Measurements from ENCODE around the gene CALY. TPM values are rescaled to one million over a fixed set of nuclear protein-coding genes. Genes with fewer than 3 reads are reported as not detected.
A peak's percentile ranks its signal among the peaks of the same experiment; 100 is the strongest.

The CALY gene
- total and polyA plus RNA-seq, 8 donors, result 0.22 to 0.55 (median 0.27) TPM; not detected in 5

GRCh38 chr10:133354672-133355240 lies 18.1 kb upstream of the CALY start:
- ATAC-seq (no peak), DNase-seq (peak in 1 of 4 donors; percentile 58)
- no peak for TF ChIP-seq CTCF (IDR thresholded peaks at IDR 0.05)
- H3K9me3 ChIP-seq, result no peaks in the 10 kb centered on the region
- peaks cover 0 to 10% of the 10 kb centered on the region in 2 donors for H3K36me3 ChIP-seq
- peaks cover 0 to 38% of the 10 kb centered on the region in 2 donors for H3K27me3 ChIP-seq
- intact Hi-C loops (cut with DNase I), result no loop called here
- H3K4me3 ChIP-seq, result no peak overlapping the region
- H3K4me1 ChIP-seq, result peaks cover 6 to 15% of the 10 kb centered on the region in 2 donors
- H3K27ac ChIP-seq, result no peak overlapping the region

DNA sequence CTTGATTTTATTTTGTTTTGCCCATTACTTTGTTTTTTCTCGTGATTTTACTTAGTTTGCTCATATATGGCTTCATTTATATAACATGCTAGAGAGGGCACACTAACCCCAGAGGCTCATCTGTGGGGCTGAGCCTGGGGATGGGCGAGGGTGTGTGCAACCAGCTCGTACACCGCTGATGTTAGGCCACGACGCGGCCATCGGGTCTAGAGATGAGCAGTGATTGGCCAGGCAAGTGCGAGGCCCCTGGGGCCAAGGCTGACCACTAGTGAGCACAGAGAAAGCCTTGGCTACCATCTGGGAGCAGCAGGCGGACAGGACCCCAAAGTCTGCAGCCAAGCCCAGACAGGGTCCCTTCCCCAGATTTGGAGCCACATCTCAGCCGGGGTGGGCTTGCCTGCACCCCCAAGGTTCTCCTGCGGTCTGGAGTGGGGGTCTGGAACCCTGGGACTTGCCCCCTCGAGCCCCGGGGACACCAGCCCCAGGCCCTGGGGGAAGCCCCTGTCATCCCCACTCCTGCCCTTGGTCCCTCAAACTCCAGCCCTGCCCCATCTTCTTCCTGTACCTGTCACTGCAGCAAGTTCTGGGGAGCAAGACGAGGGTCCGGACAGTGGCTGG lies 17.4 kb upstream of the CALY start:
- ATAC-seq (no peak), DNase-seq (peak in 1 of 4 donors; percentile 59)
- intact Hi-C loops (cut with DNase I), result no loop called here
- Histone ChIP-seq H3K27ac (no peak overlapping the region), H3K4me3 (no peak overlapping the region), H3K9me3 (no peaks in the 10 kb centered on the region), H3K4me1 (peaks cover 6 to 15% of the 10 kb centered on the region in 2 donors), H3K27me3 (peaks cover 0 to 45% of the 10 kb centered on the region in 2 donors), H3K36me3 (peaks cover 0 to 10% of the 10 kb centered on the region in 2 donors)
- TF ChIP-seq CTCF (IDR thresholded peaks at IDR 0.05), result no peak

DNA sequence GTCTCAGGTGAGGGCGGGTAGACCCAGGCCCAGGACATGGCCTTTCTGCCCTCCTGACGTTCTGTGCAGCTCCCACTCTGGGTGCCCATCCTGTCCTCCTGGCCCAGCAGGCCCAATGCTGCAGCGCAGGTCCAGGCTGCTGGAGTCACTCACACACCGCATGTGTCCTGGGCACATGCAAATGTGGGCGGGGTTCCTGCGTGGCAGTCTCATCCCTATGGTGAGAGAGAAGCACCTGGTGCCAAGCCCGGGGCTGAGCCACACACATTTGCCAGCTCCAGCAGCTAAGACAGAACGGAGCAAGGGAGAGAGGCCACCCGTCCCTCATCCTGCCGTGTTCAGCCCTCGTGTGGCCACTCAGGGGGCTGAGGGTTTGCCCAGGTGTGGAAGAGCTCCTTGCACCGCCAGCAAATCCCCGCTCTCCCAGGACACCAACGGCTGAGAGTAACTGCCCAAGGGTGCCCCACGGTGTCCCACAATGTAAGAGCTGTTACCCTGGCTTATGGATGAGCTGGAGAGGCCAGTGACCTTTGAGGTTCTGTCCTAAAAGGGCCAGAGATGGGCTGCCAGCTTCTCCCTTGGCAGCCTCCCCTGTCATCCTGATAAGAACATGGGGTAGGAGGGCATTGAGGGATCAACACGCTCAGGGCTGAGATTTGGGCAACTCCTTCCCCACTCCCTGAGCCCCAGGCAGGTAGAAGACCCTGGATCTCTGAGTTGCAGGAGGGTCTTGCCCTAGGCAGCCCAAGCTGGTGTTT lies 16.7 kb upstream of the CALY start:
- intact Hi-C loops (cut with DNase I), result no loop called here
- Histone ChIP-seq H3K9me3 (no peaks in the 10 kb centered on the region), H3K36me3 (peaks cover 0 to 10% of the 10 kb centered on the region in 2 donors), H3K27me3 (peaks cover 0 to 52% of the 10 kb centered on the region in 2 donors), H3K4me3 (no peak overlapping the region), H3K4me1 (peaks cover 6 to 15% of the 10 kb centered on the region in 2 donors), H3K27ac (no peak overlapping the region)
- ATAC-seq, result no peak
- DNase-seq, result peak in 1 of 4 donors; percentile 66
- TF ChIP-seq CTCF (IDR thresholded peaks at IDR 0.05), result no peak

GRCh38 chr10:133351408-133352318 lies 15.0 kb upstream of the CALY start:
- intact Hi-C loops (cut with DNase I), result no loop called here
- ATAC-seq (no peak), DNase-seq (peak in 1 of 4 donors; percentile 77)
- Histone ChIP-seq H3K36me3 (peaks cover 0 to 10% of the 10 kb centered on the region in 2 donors), H3K27me3 (peaks cover 4 to 59% of the 10 kb centered on the region in 2 donors), H3K4me1 (peaks cover 0 to 4% of the 10 kb centered on the region in 2 donors), H3K27ac (no peak overlapping the region), H3K4me3 (no peak overlapping the region), H3K9me3 (no peaks in the 10 kb centered on the region)
- no peak for TF ChIP-seq CTCF (IDR thresholded peaks at IDR 0.05)

Measured in left lung (tissue), 10 donors.